Body of pancreas (tissue), 4 donors: ENCODE data around the gene RBP5.

Source experiments
- POLR2A ChIP-seq, 3 donors: fragments of 450-650 bp; IDR thresholded peaks; one replicate each; pipeline ENCODE4 v1.6.1; 2016; ENCODE audit warnings: antibody characterized with exemption in 3 of 3, mild to moderate bottlenecking in 2 of 3
- TF ChIP-seq, protein P1 (sequence below), 7 experiments: fragments of 450-650 bp in 4 of 7; fragments of 200-600 bp in 3 of 7; sonication (generic) in 3 of 7; IDR thresholded peaks; one replicate each; pipeline ENCODE4 v1.5.1; 2016 to 2019; ENCODE audit warnings: antibody characterized with exemption in 7 of 7

DNA sequence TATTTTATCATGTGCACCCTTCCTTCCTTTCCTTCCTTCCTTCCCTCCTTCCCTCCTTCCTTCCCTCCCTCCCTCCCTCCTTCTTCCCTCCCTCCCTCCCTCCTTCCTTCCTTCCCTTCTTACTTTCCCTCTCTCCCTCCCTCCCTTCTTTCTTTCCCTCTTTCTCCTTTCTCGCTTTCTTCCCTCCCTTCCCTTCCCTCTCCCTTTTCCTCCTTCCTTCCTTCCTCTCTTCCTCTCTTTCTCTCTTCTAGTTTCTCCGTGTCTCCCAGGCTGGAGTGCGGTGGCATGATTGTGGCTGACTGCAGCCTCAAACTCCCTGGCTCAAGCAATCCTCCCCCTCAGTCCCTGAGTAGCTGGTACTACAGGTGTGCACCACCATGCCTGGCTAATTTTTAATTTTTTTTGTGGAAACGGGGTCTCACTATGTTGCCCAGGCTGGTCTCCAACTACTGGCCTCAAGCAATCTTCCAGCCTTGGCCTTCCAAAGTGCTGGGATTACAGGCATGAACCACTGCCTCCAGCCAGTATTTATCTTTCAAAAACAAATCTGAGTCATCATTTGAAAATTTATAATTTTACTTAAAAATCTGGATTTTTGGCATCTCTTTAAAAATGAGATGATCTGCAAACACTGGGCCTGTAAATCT lies 27.5 kb downstream of the RBP5 start:
- TF ChIP-seq, protein P1, sequence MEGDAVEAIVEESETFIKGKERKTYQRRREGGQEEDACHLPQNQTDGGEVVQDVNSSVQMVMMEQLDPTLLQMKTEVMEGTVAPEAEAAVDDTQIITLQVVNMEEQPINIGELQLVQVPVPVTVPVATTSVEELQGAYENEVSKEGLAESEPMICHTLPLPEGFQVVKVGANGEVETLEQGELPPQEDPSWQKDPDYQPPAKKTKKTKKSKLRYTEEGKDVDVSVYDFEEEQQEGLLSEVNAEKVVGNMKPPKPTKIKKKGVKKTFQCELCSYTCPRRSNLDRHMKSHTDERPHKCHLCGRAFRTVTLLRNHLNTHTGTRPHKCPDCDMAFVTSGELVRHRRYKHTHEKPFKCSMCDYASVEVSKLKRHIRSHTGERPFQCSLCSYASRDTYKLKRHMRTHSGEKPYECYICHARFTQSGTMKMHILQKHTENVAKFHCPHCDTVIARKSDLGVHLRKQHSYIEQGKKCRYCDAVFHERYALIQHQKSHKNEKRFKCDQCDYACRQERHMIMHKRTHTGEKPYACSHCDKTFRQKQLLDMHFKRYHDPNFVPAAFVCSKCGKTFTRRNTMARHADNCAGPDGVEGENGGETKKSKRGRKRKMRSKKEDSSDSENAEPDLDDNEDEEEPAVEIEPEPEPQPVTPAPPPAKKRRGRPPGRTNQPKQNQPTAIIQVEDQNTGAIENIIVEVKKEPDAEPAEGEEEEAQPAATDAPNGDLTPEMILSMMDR (IDR thresholded peaks at IDR 0.05): no peak
- TF ChIP-seq POLR2A (IDR thresholded peaks at IDR 0.05): no peak
